Posterior vena cava (tissue), 2 donors: ENCODE results near the gene MYRIP. TPM values are rescaled to one million over a fixed set of nuclear protein-coding genes. Genes with fewer than 3 reads are reported as not detected.
A peak's percentile ranks its signal among the peaks of the same experiment; 100 is the strongest.
"Not testable (repeated sequence)": the region's sequence is repeated elsewhere in the genome, so short reads cannot be mapped to it uniquely, and the experiment has no call there.

ENCODE experiments used
- DNase-seq: peaks from one replicate; pipeline ENCODE4 v3.0.0-alpha.2; 2020; ENCODE audit warnings: low spot score
- intact Hi-C, 2 donors: fragments of 100-400 bp; cut with DNase I; formaldehyde crosslinking; loops; one replicate each; pipeline versions ENCODE4 v1.14.1 to v1.14.2; 2022 to 2023
- total RNA-seq, 2 donors: library from RNA; stranded (reverse); fragmentation: NEBNext Ultra II Directional; extraction: Animal tissue kit (Norgen Biotek cat#: 25700); gene quantifications; one replicate each; pipeline ENCODE4 v1.2.1, GENCODE V29; 2021
- donor health status: DM: yes; HTN: yes; CAD: no.
- donor health status: DM: yes; HTN: yes; CAD: no.

MYRIP gene
- total RNA-seq, 2 donors from 2014 or later = 5.8 to 6.7 TPM

DNA sequence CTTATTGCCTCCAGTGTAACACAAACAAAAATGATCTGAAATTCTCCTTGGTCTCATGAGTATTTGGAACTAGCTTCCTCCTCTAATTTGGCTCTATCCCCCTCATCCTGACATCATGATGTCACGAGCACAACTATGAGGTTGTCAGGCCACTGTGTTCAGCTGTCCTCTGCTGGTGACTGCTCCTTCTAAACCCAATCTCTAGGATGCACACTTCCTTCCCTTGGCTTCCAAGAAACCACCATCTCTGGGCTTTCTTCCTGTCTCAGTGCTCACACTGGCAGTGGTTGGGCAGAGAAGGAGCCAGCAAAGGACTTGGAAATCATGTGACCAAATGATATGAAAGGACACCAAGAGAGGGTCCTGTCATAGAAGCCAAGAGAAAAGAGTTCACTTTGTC is 469.4 kb downstream of the MYRIP start:
- no peak for DNase-seq
- intact Hi-C loops = no loop called here

DNA sequence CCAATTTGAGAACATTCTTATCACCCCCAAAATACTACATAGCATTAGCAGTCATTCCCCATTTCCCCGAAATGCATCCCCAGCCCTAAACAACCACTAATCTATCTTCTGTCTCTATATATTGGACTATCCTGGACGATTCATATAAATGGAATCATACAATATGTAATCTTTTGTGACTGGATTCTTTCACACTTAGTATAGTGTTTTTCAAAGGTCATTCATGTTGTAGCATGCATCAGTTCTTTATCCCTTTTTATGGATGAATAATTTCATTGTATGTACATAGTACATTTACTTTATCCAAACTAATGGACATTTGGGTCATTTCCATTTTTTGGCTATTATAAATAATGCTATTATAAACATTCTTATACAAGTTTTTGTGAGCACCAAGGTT is 472.6 kb downstream of the MYRIP start:
- DNase-seq = no peak
- intact Hi-C loops = no loop called here

DNA sequence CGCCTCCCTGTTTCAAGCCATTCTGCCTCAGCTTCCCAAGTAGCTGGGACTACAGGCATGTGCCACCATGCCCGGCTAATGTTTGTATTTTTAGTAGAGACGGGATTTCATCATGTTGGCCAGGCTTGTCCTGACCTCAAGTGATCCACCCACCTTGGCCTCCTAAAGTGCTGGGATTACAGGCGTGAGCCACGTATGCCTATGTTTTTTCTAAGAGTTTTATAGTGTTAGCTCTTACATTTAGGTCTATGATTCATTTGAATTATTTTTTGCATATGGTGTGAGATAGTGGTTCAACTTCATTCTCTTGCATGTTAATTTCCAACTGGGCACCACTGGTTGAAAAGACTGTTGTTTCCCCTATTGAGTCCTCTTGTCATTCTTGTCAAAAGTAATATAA is 473.6 kb downstream of the MYRIP start:
- DNase-seq, intact Hi-C loops: not testable (repeated sequence)

DNA sequence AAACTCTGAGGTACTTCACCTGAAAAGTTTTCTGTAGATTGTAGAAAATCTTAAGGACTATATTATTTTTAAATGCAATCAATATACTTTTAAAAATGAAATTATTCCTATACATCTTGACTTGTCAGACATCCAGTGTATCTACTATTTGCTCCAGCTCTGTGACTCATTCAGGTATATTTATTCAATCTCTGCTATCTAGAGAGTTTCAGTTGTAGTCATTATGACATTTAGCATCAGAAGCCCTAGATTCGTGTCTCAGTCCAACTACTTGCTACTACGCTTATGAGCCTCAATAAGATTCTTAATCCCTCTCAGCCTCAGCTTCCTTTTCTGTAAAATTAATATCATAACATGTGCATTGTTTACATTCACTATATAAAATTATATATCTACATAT is 477.8 kb downstream of the MYRIP start:
- no peak for DNase-seq
- intact Hi-C loops = no loop called here

DNA sequence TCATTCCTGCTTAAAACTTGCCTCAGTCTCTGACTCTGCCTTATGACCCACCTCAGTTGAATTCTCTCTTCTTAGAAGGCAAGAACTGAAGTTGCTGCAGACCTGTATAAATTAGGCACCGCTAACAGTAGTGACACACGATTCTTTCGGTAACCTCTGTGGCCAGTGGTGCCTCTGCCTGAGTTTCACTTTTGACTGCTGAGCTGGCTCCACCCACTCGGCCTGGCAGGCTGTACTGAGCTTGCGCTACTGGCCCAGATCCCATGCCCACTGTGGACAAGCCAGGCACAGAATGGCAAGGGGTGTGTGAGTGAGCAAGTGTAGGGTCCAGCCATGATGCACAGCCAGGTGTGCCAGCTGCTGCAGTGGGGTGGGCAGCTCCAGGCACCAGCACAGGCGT is 481.0 kb downstream of the MYRIP start:
- intact Hi-C loops = no loop called here
- DNase-seq = no peak

DNA sequence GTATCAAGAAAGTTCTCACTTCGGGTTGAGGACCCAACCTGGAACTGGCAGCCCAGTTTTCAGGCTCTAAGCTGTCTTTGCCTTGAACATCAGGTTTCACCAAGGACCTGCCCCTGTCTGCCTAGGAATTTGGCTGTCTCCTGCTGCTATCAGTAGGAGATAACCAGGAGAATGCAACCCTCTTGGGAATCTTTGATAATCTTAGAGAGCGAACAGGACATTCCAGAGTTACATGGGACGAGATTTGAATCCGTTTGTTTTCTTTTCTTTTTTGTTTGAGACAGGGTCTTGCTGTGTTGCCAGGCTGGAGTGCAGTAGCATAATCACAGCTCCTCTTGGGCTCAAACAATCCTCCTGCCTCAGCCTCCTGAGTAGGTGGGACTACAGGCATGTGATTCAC is 482.1 kb downstream of the MYRIP start:
- intact Hi-C loops = no loop called here
- no peak for DNase-seq

DNA sequence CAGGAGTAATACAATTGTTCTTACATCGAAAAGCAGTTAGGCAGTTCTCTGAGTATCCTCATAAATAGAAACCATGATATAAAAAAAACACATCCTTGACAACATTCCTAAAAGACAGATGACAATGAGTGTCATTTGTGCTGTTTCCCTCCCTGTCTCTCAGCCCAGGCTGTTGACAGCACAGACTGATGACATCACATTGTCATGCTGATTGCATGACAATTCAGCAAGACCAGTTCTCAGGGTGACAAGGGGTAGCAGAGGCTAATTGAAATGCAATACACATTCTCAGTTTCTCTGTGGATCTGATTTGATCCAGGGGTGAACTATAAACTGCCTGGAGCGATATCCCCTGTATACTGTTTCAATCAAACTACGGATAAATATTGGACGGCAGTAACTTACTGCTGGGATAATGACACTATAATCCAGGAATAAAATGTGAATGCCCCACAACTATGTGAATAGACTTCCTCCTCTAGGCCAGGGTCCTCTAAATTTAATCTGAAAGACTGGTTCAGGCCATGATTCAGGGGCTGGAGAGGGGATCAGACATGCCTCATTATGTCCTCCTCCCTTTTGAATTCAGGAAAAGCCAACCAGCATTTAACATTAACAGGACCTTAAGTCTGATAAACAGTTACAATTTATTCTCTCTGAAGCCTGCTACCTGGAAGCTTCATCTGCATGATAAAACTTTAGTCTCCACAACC is 483.4 kb downstream of the MYRIP start:
- intact Hi-C loops = no loop called here
- no peak for DNase-seq

DNA sequence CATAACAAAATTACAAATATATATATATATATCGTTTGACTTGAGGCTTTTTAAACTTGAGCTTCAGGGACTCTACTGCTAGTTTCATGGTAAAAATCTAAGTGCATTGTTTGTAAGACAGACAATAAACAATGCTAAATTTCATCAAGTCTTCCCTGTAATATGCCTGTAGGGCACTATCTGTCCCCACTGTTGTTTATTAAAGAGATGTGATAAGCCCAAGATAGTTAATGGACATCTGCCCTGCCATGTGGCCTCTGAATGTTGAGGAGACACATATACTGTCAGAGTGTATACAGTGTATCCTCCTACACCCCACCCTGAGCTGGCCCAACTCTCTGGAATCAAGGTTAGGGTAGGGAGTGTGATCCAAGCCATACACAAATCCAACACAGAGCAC is 485.0 kb downstream of the MYRIP start:
- DNase-seq = no peak
- intact Hi-C loops = no loop called here

DNA sequence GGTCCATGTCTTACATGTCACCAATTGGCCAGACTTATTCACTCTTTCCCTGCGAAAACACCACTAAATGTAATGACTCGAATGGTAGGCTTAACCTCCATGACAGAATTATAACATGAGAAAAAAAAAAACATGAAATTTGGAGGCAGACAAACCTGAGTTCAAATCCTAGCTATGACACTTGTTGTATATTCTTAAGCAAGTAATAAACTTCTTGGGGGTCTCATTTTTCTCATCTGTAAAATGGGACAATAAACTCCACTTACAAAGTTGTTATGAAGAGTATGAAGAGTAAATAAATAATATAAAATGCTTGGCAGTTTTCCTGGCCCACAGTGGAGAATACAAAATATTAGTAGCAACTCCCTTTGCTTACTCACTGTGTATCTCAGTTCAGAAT is 488.7 kb downstream of the MYRIP start:
- no peak for DNase-seq
- intact Hi-C loops = no loop called here

DNA sequence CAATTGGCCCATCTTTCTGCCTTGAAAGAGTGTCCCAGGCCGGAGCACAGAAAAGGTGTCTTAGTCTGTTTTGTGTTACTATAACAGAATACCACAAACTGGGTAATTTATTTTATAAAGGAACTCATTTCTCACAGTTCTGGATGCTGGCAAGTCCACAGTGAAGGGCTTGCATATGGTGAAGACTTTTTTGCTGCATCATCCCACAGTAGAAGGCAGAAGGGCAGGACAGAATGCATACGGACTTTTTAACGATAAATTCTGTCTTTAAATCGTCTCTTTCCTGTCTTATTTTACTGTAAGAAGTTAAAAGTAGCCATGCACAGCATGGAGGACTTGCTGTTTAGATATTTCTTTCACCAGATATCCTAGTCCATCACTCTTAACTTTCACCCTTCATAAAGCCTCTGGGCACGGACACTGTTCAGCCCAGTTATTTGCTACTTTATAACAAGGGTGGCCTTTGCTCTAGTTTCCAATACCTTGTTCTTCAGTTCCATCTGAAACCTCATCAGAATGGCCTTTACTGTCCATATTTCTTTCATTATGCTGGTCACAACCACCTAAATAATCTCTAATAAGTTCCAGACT is 489.8 kb downstream of the MYRIP start:
- DNase-seq = no peak
- intact Hi-C loops = no loop called here

DNA sequence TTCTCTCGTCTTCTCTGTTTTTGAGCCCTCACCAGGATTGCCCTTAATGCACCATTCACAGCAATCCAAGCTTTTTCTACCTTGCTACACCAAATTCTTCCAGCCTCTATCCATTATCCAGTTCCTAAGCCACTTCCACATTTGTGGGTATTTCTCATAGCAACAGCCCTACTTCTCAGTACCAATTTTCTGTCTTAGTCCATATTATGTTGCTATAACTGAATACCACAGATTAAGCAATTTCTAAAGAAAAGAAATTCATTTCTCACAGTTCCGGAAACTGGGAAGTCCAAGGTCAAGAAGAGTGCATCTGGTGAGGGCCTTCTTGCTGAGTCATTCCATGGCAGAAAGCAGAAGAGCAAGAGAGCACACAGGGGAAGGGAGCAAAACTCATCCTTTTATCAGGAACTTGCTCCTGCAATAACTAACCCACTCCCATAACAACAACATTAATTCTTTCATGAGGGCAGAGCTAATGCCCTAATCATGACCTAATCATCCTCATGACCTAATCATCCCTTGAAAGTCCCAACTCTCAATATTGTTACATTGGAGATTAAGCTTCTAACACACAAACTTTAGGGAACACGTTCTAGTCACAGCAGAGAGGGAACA is 490.4 kb downstream of the MYRIP start:
- no peak for DNase-seq
- intact Hi-C loops = loop anchor here in 1 of 2 donors (10.0 kb wide), 1 partner anchor 225 kb away; the partner anchor contains the start of gene ZNF621

DNA sequence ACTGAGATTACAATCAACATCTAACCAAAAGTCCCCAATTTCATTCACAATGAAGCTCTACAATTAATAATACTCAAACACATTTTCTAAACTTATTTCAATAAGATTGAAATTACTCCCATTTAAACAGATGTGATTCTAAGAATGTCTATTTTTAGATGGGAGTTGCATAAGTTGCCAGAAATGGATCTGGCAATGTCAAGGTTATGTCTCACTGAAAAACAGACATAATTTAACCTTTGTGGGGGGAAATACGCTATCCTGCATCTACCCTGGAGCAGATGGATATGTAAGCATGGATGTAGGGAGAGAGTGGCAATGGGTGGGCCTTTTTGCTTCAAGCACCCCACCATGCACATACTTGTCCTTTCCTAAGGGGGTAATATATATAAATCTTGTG is 493.4 kb downstream of the MYRIP start:
- DNase-seq = no peak
- intact Hi-C loops = loop anchor here in 1 of 2 donors (10.0 kb wide), 1 partner anchor 222 kb away; the partner anchor contains the start of gene ZNF621

DNA sequence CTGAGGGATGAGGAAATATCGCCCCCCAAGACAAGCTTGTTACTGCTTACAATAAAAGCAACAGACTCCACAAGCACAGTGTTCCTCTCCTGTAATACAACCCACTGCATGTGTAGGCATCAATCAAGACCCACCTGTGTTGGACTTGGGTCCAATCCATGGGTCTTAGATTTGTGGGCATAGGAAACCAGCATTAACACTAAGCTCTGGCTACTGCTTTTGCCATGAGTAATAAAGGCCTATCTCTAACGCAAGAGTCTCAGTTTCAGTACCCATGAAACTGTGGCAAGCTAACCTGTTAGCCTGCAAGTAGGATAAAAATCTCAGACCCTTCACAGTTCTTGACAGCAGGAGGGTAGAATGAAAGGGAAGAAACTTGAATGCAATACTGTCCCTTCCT is 494.9 kb downstream of the MYRIP start:
- DNase-seq = no peak
- intact Hi-C loops = loop anchor here in 1 of 2 donors (10.0 kb wide), 1 partner anchor 220 kb away; the partner anchor contains the start of gene ZNF621

DNA sequence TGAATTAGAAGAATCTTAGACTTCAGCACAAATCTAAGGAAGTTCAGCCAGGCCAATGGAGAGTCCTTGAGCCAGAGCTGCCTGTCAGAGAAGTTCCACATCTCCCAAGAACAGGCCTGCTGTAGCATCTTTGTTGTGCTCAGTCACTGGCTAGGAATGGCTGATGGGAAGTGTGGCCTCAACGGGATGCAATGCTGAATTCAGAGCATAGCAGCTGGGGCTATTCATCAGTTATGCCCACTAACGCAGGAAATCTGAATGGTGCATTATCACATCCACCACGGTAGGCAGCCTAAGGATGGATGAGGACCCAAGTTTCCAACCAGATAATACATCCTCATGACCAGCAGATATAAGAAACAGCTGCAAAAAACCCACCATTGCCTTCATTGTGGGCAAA is 496.9 kb downstream of the MYRIP start:
- intact Hi-C loops = loop anchor here in 1 of 2 donors (10.0 kb wide), 1 partner anchor 218 kb away; the partner anchor contains the start of gene ZNF621
- no peak for DNase-seq

DNA sequence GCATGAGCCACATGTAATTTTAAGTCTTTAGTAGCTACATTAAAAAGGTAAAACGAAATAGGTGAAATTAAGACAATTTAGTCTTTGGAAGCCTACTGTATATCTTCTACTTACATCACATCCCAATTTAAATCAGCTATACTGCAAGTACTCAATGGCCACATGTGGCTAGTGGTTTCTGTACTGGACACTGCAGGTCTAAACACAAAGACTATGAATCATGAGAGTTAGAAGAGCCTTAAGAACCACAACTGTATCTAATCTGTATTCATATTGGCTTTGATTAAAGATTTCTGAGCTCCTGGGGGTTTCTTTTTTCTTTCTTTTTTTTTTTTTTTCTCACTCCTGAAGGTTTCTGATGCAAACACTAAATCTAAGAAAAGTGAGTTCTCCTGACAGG is 497.8 kb downstream of the MYRIP start:
- DNase-seq = no peak
- intact Hi-C loops = loop anchor here in 1 of 2 donors (10.0 kb wide), 1 partner anchor 218 kb away; the partner anchor contains the start of gene ZNF621

DNA sequence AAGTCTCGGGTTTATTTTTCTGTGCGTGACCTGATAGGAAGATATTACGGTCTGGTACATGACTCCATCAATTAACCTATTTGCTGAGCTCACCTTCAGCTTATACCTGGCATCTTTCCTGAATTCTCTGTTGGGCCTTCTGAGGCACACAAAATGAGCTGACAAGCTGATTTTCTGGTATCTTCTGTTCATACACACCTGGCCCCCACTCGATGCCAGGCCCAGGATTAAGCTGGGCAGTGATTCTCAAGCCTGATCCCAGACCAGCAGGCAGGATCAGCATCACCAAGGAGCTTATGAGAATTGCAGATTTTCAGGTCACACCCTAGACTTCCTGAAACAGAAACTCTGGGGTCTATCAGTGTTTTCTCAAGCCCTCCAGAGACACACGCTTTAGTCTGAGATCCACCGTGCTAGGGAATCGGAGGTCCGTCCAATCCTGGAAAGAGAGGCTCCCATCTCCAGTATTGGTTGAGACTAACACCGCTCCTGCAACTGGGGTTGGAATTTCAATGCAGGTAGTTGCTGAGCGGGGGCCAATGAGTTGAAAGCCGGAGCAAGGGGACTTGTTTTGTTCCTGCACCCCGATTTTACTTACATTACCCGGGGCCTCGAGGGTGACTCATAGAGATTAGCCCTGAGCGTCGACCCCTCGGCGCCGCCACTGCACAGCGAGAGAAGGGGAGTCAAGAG is 499.5 kb downstream of the MYRIP start:
- intact Hi-C loops = loop anchor here in 1 of 2 donors (10.0 kb wide), 1 partner anchor 216 kb away; the partner anchor contains the start of gene ZNF621
- DNase-seq = no peak

DNA sequence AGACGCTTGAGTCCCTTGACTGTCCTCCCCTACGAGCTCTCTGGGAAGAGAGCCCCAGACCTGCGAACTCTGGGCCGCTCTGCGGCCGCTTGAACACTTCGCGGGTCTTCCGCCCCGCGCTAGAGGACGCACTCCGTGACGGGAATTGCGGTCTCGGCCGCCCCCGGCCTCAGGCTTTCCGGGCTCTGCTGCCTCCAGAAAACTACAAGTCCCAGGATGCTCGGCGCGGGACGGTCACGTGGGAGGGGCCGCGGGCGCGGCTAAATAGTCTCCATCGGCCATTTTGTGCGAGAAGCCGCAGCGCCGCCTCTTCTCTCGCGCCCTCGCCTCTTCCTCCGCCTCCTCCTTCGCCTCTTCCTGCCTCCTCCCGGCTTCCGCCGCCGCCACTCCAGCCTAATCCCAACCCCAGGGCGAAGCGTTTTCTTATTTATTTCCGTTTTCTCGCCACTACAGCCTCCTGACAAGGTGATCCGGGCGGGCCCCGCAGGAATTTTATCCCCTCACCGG is 500.1 kb downstream of the MYRIP start, which contains the start of gene EIF1B:
Gene EIF1B, plus strand, starts transcription at position 290 of the 507 bp plus-strand sequence. CDS start 235 bp downstream, outside the sequence.
- DNase-seq = peak; percentile 100
- intact Hi-C loops = loop anchor here in 1 of 2 donors (10.0 kb wide), 1 partner anchor 215 kb away; the partner anchor contains the start of gene ZNF621
